GM23338 (cell line): Measurements from ENCODE around the gene MCTP1.

Experiments
- CREB1 ChIP-seq: fragments of 250-450 bp; sonication (Bioruptor Pico); IDR thresholded peaks from 2 replicates; pipeline ENCODE4 v1.5.0; 2020; ENCODE audit warnings: low read depth, mild to moderate bottlenecking, moderate library complexity
- EZH2 ChIP-seq: fragments of 200-600 bp; sonication (generic); IDR thresholded peaks from one replicate; pipeline ENCODE4 v1.8.0; 2017; ENCODE audit warnings: antibody characterized with exemption, mild to moderate bottlenecking, low read depth; ENCODE audit not compliant: unreplicated experiment
- EZH2phosphoT487 ChIP-seq: fragments of 200-600 bp; sonication (generic); IDR thresholded peaks from one replicate; pipeline ENCODE4 v1.8.1; 2018; ENCODE audit warnings: antibody characterized with exemption; ENCODE audit not compliant: unreplicated experiment
- JUNB ChIP-seq: IDR thresholded peaks from one replicate; pipeline ENCODE4 v1.6.1; 2016; ENCODE audit warnings: antibody characterized with exemption; ENCODE audit not compliant: unreplicated experiment
- POLR2AphosphoS5 ChIP-seq: IDR thresholded peaks from 2 replicates; pipeline ENCODE4 v1.6.1; 2016; ENCODE audit warnings: antibody characterized with exemption, low read depth
- REST ChIP-seq: IDR thresholded peaks from one replicate; pipeline ENCODE4 v1.6.1; 2018; ENCODE audit warnings: antibody characterized with exemption; ENCODE audit not compliant: unreplicated experiment
- TF ChIP-seq, protein P1 (sequence below), 2 experiments: fragments of 200-600 bp in 1 of 2; sonication (generic) in 1 of 2; conservative IDR thresholded peaks; 2 replicates each; pipeline versions ENCODE4 v1.5.1 to v1.6.1; 2016 to 2017; ENCODE audit warnings: antibody characterized with exemption in 2 of 2, low read depth in 2 of 2, mild to moderate bottlenecking in 2 of 2, moderate library complexity in 1 of 2
- TF ChIP-seq, protein P2 (sequence below): IDR thresholded peaks from 2 replicates; pipeline ENCODE4 v1.6.1; 2016; ENCODE audit warnings: antibody characterized with exemption

DNA sequence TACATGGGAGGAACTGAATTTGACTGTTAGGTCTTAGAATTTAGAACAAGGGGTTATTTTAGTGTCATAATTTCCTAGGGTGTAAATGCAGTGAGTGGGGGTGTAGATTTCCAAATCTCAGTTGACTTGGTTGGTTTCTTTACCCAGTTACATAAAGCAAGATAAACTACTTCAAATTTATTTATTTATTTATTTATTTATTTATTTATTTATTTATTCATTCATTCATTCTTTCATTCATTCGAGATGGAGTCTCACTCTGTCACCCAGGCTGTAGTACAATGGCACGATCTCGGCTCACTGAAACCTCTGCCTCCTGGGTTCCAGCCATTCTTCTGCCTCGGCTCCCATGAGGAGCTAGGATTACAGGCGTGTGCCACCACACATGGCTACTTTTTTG lies 466.0 kb downstream of the MCTP1 start:
- no peak for TF ChIP-seq POLR2AphosphoS5
- no peak for TF ChIP-seq EZH2phosphoT487
- TF ChIP-seq, protein P1, sequence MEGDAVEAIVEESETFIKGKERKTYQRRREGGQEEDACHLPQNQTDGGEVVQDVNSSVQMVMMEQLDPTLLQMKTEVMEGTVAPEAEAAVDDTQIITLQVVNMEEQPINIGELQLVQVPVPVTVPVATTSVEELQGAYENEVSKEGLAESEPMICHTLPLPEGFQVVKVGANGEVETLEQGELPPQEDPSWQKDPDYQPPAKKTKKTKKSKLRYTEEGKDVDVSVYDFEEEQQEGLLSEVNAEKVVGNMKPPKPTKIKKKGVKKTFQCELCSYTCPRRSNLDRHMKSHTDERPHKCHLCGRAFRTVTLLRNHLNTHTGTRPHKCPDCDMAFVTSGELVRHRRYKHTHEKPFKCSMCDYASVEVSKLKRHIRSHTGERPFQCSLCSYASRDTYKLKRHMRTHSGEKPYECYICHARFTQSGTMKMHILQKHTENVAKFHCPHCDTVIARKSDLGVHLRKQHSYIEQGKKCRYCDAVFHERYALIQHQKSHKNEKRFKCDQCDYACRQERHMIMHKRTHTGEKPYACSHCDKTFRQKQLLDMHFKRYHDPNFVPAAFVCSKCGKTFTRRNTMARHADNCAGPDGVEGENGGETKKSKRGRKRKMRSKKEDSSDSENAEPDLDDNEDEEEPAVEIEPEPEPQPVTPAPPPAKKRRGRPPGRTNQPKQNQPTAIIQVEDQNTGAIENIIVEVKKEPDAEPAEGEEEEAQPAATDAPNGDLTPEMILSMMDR (conservative IDR thresholded peaks at IDR 0.05; ENCODE audit: low read depth in 2 of 2) = no peak
- no peak for TF ChIP-seq EZH2
- TF ChIP-seq REST = no peak
- TF ChIP-seq, protein P2, sequence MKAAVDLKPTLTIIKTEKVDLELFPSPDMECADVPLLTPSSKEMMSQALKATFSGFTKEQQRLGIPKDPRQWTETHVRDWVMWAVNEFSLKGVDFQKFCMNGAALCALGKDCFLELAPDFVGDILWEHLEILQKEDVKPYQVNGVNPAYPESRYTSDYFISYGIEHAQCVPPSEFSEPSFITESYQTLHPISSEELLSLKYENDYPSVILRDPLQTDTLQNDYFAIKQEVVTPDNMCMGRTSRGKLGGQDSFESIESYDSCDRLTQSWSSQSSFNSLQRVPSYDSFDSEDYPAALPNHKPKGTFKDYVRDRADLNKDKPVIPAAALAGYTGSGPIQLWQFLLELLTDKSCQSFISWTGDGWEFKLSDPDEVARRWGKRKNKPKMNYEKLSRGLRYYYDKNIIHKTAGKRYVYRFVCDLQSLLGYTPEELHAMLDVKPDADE = no peak
- no peak for TF ChIP-seq CREB1 (CRISPR knock-in tag)
- TF ChIP-seq JUNB = no peak
